Stomach (tissue), 9 donors: Measurements from ENCODE around the gene CERK. TPM values are rescaled to one million over a fixed set of nuclear protein-coding genes. Genes with fewer than 3 reads are reported as not detected.

Experiments used
- DNase-seq, 2 donors: peaks; one replicate each; pipeline versions ENCODE4 v3.0.0 to v3.0.0-alpha.2; 2013 to 2019
- H3K27ac ChIP-seq, 5 donors: fragments of 200-600 bp in 4 of 5; sonication (generic) in 4 of 5; one replicate each; pipeline ENCODE4 v1.5.1; 2013 to 2019; ENCODE audit warnings: mild to moderate bottlenecking in 1 of 5, moderate library complexity in 1 of 5
- H3K27me3 ChIP-seq, 3 donors: fragments of 200-600 bp; sonication (generic); one replicate each; pipeline ENCODE4 v1.5.1; 2017 to 2019; ENCODE audit warnings: mixed run types in 1 of 3
- H3K36me3 ChIP-seq, 4 donors: fragments of 200-600 bp; sonication (generic); 1 replicate in 3 of 4; 2 replicates in 1 of 4; pipeline ENCODE4 v1.5.1; 2016 to 2019
- H3K4me1 ChIP-seq, 4 donors: fragments of 200-600 bp; sonication (generic); one replicate each; pipeline ENCODE4 v1.5.1; 2016 to 2019
- H3K4me3 ChIP-seq, 4 donors: fragments of 200-600 bp; sonication (generic) in 3 of 4; one replicate each; pipeline ENCODE4 v1.5.1; 2016 to 2019; ENCODE audit warnings: mild to moderate bottlenecking in 1 of 4
- H3K9me3 ChIP-seq, 4 donors: fragments of 200-600 bp; sonication (generic); one replicate each; pipeline ENCODE4 v1.5.1; 2016 to 2019
- EP300 ChIP-seq: sonication (generic); formaldehyde crosslinking; IDR thresholded peaks from one replicate; pipeline ENCODE4 v1.6.1; 2017; ENCODE audit warnings: antibody characterized with exemption
- POLR2A ChIP-seq, 4 donors: fragments of 450-650 bp; IDR thresholded peaks; one replicate each; pipeline ENCODE4 v1.6.1; 2016; ENCODE audit warnings: antibody characterized with exemption in 4 of 4, control low read depth in 2 of 4, mild to moderate bottlenecking in 1 of 4, moderate library complexity in 1 of 4
- POLR2AphosphoS5 ChIP-seq, 3 donors: sonication (generic); formaldehyde crosslinking; IDR thresholded peaks; one replicate each; pipeline ENCODE4 v1.6.1; 2016; ENCODE audit warnings: antibody characterized with exemption in 3 of 3
- WGBS, 5 donors: extraction: QIAGEN DNeasy Blood & Tissue Kit in 3 of 5; methylation state at CpG; one replicate each; pipeline versions ENCODE4 v1.1.5 to v1.1.7; 2013 to 2018; 5-methylcytosine and 5-hydroxymethylcytosine counted together
- intact Hi-C: fragments of 100-400 bp; cut with DNase I; formaldehyde crosslinking; loops from one replicate; pipeline ENCODE4 v1.15.1; 2023; ENCODE audit warnings: low total_unique reads
- polyA plus RNA-seq, 3 donors: library from polyadenylated mRNA; stranded (reverse); fragments of 200-250 nt; gene quantifications; one replicate each; pipeline ENCODE4 v1.2.3, GENCODE V29; 2013
- total RNA-seq, 5 donors: library from RNA; depleted of rRNA; stranded (reverse); fragments of >200 nt; gene quantifications; one replicate each; pipeline versions ENCODE4 v1.1.0 to v1.2.3, GENCODE V29; 2014 to 2016
- TF ChIP-seq, protein P1 (sequence below), 7 experiments: fragments of 450-650 bp in 4 of 7; fragments of 200-600 bp in 3 of 7; sonication (generic) in 3 of 7; IDR thresholded peaks; one replicate each; pipeline ENCODE4 v1.5.1; 2016 to 2019; ENCODE audit warnings: antibody characterized with exemption in 7 of 7, control low read depth in 2 of 7, mild to moderate bottlenecking in 1 of 7
- donor health status: healthy with polysubstance abuse.
- donor health status: Bipolar disorder and iron deficiency.
- donor health status: healthy.

Gene CERK
- total and polyA plus RNA-seq, 8 donors, result 12.5 to 59.4 (median 31.5) TPM

DNA sequence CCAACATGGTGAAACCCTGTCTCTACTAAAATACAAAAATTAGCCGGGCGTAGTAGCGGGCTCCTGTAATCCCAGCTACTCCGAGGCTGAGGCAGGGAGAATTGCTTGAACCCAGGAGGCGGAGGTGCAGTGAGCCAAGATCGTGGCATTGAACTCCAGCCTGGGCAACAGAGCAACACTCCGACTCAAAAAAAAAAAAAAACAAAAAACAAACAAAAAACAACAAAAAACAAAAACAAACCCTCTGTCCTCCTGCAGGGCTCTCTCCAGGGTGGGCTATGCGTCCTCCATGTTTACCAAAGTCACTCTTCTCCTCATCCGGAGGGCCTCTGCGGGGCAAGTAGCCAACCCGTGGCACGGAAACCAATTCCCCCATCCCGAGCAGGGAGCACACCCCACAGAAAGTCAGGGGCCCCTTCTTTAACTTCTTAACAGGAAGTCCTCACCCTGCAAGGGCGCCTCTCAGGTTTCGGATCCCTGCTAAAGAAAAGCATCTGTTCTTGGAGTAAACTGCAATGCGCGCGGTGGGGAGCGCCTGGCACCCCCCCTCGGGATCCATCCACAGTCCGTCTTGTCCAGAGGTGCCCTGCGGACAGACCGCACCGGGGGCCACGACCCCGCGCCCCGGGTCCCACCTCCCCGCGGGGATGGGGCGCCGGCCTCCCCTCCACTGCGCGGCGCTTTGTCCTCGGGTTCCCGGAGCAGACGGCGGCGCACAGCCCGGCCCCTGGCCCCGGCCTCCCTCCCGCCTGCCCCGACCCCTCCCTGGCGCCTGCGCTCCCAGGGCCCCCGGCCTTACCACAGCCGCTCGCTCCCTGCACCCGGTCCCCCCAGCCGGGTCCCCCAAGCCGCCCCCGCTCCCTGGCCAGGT is 712 bp downstream of the CERK start:
- DNase-seq, result peak in 1 of 2 donors; percentile 80
- TF ChIP-seq POLR2AphosphoS5 (IDR thresholded peaks at IDR 0.05) (no peak), EP300 (no peak), POLR2A (IDR thresholded peaks at IDR 0.05) (no peak)
- TF ChIP-seq, protein P1, sequence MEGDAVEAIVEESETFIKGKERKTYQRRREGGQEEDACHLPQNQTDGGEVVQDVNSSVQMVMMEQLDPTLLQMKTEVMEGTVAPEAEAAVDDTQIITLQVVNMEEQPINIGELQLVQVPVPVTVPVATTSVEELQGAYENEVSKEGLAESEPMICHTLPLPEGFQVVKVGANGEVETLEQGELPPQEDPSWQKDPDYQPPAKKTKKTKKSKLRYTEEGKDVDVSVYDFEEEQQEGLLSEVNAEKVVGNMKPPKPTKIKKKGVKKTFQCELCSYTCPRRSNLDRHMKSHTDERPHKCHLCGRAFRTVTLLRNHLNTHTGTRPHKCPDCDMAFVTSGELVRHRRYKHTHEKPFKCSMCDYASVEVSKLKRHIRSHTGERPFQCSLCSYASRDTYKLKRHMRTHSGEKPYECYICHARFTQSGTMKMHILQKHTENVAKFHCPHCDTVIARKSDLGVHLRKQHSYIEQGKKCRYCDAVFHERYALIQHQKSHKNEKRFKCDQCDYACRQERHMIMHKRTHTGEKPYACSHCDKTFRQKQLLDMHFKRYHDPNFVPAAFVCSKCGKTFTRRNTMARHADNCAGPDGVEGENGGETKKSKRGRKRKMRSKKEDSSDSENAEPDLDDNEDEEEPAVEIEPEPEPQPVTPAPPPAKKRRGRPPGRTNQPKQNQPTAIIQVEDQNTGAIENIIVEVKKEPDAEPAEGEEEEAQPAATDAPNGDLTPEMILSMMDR (IDR thresholded peaks at IDR 0.05), result no peak
- H3K4me1 ChIP-seq, result peaks cover 68 to 91% (median 84%) of the 10 kb centered on the region in 4 donors
- intact Hi-C loops, result no loop called here
- no peaks in the 10 kb centered on the region for H3K9me3 ChIP-seq
- no peaks in the 10 kb centered on the region for H3K27me3 ChIP-seq
- WGBS, 5 donors, result 4 to 5% (median 5%) methylated on average over 33 to 53 of the region's 53 CpGs
- H3K27ac ChIP-seq, result peak overlapping the region; percentile 92 to 96 (median 95)
- H3K36me3 ChIP-seq, result no peaks in the 10 kb centered on the region
- peak overlapping the region; percentile 86 to 93 (median 90) for H3K4me3 ChIP-seq

DNA sequence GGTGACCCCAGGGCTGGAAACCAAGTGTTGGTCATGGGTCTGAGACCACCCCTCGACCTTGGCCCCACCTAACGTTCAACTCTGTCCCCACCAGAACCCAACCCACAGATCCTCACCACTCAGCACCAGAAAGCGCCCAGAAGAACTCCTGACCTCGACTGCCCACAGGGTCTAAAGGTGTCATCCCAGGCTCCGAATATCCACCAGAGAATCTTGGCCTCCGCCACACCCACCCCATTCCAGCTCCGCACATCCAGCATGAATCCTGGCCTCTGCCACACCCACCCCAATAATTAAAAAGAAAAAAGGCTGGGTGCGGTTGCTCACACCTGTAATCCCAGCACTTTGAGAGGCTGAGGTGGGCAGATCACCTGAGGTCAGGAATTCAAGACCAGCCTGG is 1.3 kb downstream of the CERK start:
- intact Hi-C loops, result no loop called here
- TF ChIP-seq POLR2A (IDR thresholded peaks at IDR 0.05) (no peak), POLR2AphosphoS5 (IDR thresholded peaks at IDR 0.05) (no peak), EP300 (no peak)
- TF ChIP-seq, protein P1 (IDR thresholded peaks at IDR 0.05), result no peak
- 45 to 65% (median 52%) methylated on average over 8 of the region's 8 CpGs for WGBS, 5 donors
- Histone ChIP-seq H3K4me1 (peaks cover 74 to 91% (median 85%) of the 10 kb centered on the region in 4 donors), H3K27ac (peak overlapping the region; percentile 26 to 96 (median 95)), H3K9me3 (no peaks in the 10 kb centered on the region), H3K4me3 (peak overlapping the region; percentile 86 to 93 (median 90)), H3K27me3 (no peaks in the 10 kb centered on the region), H3K36me3 (peaks cover 0 to 2% (median 0%) of the 10 kb centered on the region in 4 donors)
- no peak for DNase-seq

DNA sequence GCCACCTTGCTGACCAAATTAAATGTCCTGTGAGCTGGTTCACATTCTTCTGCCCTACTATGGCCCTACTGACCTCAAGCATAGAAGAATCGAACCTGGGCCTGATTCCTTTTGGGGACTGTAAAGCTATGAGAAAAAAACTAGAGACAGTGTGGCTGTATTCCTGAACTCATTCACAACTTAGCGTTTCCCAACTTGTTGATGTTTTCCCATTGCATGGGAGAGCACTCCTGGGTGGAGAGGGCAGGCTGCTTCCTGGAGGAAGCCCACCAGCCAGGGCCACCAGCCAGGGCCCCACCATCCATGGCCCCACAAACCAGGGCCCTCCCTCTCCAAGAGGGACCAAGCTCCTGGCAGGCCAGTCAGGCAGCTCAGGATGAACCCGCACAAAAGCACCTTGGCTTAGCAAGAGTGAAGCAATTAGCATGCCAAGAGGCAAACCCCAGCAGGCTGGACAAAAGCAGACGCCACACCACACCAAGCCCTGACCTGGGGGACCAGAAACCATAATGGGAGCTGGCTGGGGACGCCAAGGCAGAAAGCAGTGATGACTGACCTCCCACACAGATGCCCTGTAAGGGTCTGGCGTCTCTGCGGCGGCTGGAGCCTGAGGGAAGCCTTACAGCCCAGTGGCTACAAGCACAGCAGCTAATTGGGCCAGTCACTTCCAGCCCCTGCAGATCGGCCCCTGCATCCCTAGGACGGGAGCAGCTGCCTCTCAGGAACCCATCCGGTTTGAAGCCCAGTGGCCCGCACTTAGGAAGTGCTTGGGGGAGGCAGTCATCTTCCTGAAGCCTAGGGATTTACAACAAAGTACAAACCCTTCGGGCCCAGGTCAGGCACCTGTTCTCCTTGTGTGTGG is 2.1 kb downstream of the CERK start:
- H3K4me3 ChIP-seq, result peak overlapping the region; percentile 86 to 93 (median 90)
- DNase-seq, result no peak
- no peak for TF ChIP-seq POLR2A (IDR thresholded peaks at IDR 0.05)
- no peak for TF ChIP-seq POLR2AphosphoS5 (IDR thresholded peaks at IDR 0.05)
- TF ChIP-seq EP300, result no peak
- TF ChIP-seq, protein P1 (IDR thresholded peaks at IDR 0.05), result no peak
- no peaks in the 10 kb centered on the region for H3K27me3 ChIP-seq
- H3K36me3 ChIP-seq, result peaks cover 0 to 9% (median 0%) of the 10 kb centered on the region in 4 donors
- H3K9me3 ChIP-seq, result no peaks in the 10 kb centered on the region
- H3K4me1 ChIP-seq, result peaks cover 77 to 91% (median 88%) of the 10 kb centered on the region in 4 donors
- intact Hi-C loops, result no loop called here
- WGBS, 5 donors, result 57 to 70% (median 60%) methylated on average over 9 to 13 of the region's 13 CpGs
- H3K27ac ChIP-seq, result peak overlapping the region; percentile 59 to 96 (median 95)

DNA sequence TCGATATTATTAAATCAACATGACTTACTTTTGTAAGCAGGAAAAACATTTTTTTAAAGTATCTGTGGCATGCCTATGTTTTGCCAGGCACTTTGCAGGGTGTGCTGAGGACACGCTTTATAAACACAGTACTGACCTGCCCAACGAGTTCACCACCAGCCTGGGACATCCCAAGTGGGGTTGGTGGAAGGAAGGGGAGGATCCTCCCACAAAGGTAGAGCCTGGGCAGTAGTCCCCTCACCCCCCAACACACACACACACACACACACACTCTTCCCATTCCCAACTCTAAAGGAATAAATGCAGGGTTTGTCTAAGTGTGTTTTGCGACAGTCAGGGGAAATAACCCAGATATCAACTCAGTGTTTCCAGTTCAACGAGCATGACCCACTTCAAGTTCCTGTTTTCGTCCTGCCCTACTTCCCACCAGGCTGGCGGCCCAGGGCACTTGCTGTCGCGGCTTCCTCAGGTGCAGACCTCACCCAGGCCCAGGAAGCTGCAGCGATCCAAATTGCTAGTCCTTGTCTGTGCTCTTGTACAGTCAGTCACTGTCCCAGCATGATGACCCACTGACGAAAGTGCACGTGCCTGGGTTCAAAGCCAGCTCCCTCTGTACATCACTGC is 3.1 kb downstream of the CERK start:
- WGBS, 5 donors, result 16 to 29% (median 23%) methylated on average over 12 of the region's 12 CpGs
- intact Hi-C loops, result no loop called here
- TF ChIP-seq POLR2A (IDR thresholded peaks at IDR 0.05) (no peak), EP300 (peak; percentile 27)

More for the DNA sequence above, 3.1 kb downstream of the CERK start:
- Histone ChIP-seq H3K27me3 (no peaks in the 10 kb centered on the region), H3K27ac (peak overlapping the region; percentile 59 to 96 (median 95)), H3K4me3 (peak overlapping the region in 2 of 4 donors; percentile 10 to 86), H3K9me3 (no peaks in the 10 kb centered on the region), H3K4me1 (peaks cover 83 to 91% (median 87%) of the 10 kb centered on the region in 4 donors), H3K36me3 (peaks cover 0 to 11% (median 0%) of the 10 kb centered on the region in 4 donors)
- peak; percentile 56 to 73 for DNase-seq
